GM12864 (cell line): ENCODE measurements around the gene MCRIP1.

Experiments used
- DNase-seq: peaks from one replicate; pipeline ENCODE4 v3.0.0-alpha.2; 2011; ENCODE audit warnings: low read depth
- H3K4me3 ChIP-seq: 2 replicates; pipeline ENCODE4 v1.5.1; 2011; ENCODE audit warnings: mild to moderate bottlenecking, low read depth, low read length, control low read depth
- CTCF ChIP-seq: IDR thresholded peaks from 2 replicates; pipeline ENCODE4 v1.5.1; 2011; ENCODE audit warnings: low read depth, mild to moderate bottlenecking, moderate library complexity, low read length, control low read depth, inconsistent platforms; ENCODE audit errors: missing control alignments

The MCRIP1 gene

GRCh38 chr17:81859906-81860755 is 27.0 kb upstream of the MCRIP1 start, which contains the start of gene P4HB:
TSS of gene P4HB (minus strand) at chr17:81860535. CDS start at chr17:81860471, 64 bp downstream.
- H3K4me3 ChIP-seq: peak within 1 kb of the TSS; percentile 87
- no peak for TF ChIP-seq CTCF
- no peak for DNase-seq

- no peak for TF ChIP-seq CTCF
- peak overlapping the region; percentile 84 for H3K4me3 ChIP-seq
- no peak for DNase-seq
Observed at GRCh38 chr17:81858967-81859905, 26.1 kb upstream of the MCRIP1 start.

GRCh38 chr17:81858170-81858966 is 25.3 kb upstream of the MCRIP1 start:
- TF ChIP-seq CTCF: no peak
- DNase-seq: no peak
- H3K4me3 ChIP-seq: peak overlapping the region; percentile 84

GRCh38 chr17:81854974-81855774 is 22.1 kb upstream of the MCRIP1 start:
- no peak for TF ChIP-seq CTCF
- DNase-seq: no peak
- no peak overlapping the region for H3K4me3 ChIP-seq

GRCh38 chr17:81852237-81852636 is 19.1 kb upstream of the MCRIP1 start:
- H3K4me3 ChIP-seq: no peak overlapping the region
- no peak for TF ChIP-seq CTCF
- no peak for DNase-seq

DNA sequence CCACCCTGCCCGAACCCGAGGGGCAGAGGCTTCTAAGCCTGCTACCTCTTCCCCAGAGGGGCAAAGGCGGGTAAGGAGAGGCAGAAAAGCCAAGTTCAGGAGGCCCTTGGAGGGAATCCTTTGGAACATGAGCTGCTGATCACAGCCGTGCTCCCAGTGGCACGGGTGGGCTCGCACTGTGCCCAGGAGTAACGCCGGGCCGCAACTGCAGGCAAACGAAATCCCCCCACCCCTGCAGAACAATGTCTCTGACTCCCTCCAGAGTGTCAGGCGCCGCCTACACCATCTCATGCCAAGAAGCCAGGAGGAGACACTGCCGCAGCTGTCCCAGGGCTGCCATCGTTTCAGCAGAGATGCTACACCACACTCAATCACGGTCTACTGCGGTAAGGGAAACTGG is 18.3 kb upstream of the MCRIP1 start:
- TF ChIP-seq CTCF: no peak

More for the DNA sequence above, 18.3 kb upstream of the MCRIP1 start:
- H3K4me3 ChIP-seq: no peak overlapping the region
- no peak for DNase-seq
